Umbilical cord (tissue), 2 donors: ENCODE results near the gene CYP27B1. TPM values are rescaled to one million over a fixed set of nuclear protein-coding genes. Genes with fewer than 3 reads are reported as not detected.

Experiments used
- DNase-seq: peaks from one replicate; pipeline ENCODE4 v3.0.0-alpha.2; 2015; ENCODE audit warnings: low spot score
- total RNA-seq: library from RNA; depleted of rRNA; stranded (reverse); fragments of >200 nt; gene quantifications from one replicate; pipeline ENCODE4 v1.2.3, GENCODE V29; 2014; ENCODE audit warnings: low replicate concordance; ENCODE audit not compliant: insufficient read depth

The CYP27B1 gene
- total RNA-seq, 1 donor from 2014 or later: not detected

- no peak for DNase-seq
Observed at GRCh38 chr12:57735952-57736740, 30.7 kb downstream of the CYP27B1 start.

GRCh38 chr12:57735198-57735855 is 31.6 kb downstream of the CYP27B1 start:
- no peak for DNase-seq

- DNase-seq: no peak
Observed at GRCh38 chr12:57734591-57734990, 32.3 kb downstream of the CYP27B1 start.

GRCh38 chr12:57733928-57734327 is 33.0 kb downstream of the CYP27B1 start:
- no peak for DNase-seq

- DNase-seq: no peak
Observed at GRCh38 chr12:57732726-57733593, 33.9 kb downstream of the CYP27B1 start.

GRCh38 chr12:57732270-57732669 is 34.6 kb downstream of the CYP27B1 start:
- DNase-seq: no peak

- no peak for DNase-seq
Observed at GRCh38 chr12:57731411-57732080, 35.3 kb downstream of the CYP27B1 start.

GRCh38 chr12:57730336-57731067 is 36.4 kb downstream of the CYP27B1 start:
- peak; percentile 0 for DNase-seq

GRCh38 chr12:57729321-57729844 is 37.5 kb downstream of the CYP27B1 start:
- no peak for DNase-seq

- DNase-seq: no peak
Observed at GRCh38 chr12:57727758-57728395, 39.0 kb downstream of the CYP27B1 start.

- DNase-seq: no peak
Observed at GRCh38 chr12:57726884-57727757, 39.8 kb downstream of the CYP27B1 start.

GRCh38 chr12:57726151-57726883 is 40.6 kb downstream of the CYP27B1 start:
- DNase-seq: peak; percentile 84

GRCh38 chr12:57725851-57726150 is 41.1 kb downstream of the CYP27B1 start:
- no peak for DNase-seq

- no peak for DNase-seq
Observed at GRCh38 chr12:57724936-57725740, 41.7 kb downstream of the CYP27B1 start.

GRCh38 chr12:57724003-57724935 is 42.6 kb downstream of the CYP27B1 start:
- DNase-seq: no peak

- DNase-seq: no peak
Observed at GRCh38 chr12:57723630-57723962, 43.3 kb downstream of the CYP27B1 start.
